ENCODE measurements around the gene VGLL4.

- TF ChIP-seq MAX (IDR thresholded peaks at IDR 0.05) (no peak), POLR2A (IDR thresholded peaks at IDR 0.05; ENCODE audit: borderline replicate concordance, extremely low read depth, insufficient read depth, insufficient read length) (no peak)
Observed at GRCh38 chr3:11648735-11649134, 5.0 kb upstream of the VGLL4 start.
